ENCODE measurements around the gene TRPM5. TPM values are rescaled to one million over a fixed set of nuclear protein-coding genes. Genes with fewer than 3 reads are reported as not detected.

The TRPM5 gene
- total RNA-seq, 3 donors from 2014 or later, result 2.2 to 3.7 (median 2.5) TPM

DNA sequence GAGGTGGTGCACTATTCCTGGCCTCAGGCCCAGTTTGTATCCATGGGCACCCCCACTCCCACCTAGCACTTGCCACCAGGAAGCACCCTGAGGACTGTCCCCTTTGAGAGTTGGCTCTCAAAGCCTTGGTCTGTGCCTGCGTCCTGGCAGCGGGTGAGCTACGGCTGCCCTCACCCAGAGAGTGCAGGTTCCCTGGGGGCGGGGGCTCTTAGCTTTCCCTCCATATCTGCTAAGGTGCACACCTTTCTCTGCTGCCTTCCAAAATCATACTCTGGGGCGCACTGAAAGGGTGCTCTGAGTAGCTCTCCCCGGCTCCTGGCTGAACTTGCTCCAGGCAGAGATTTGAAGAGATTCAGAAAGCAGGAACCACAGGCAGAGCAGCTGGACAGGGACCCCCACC, 7.6 kb upstream of the TRPM5 start:
- Histone ChIP-seq H3K36me3 (ENCODE audit: low read depth) (no peaks in the 10 kb centered on the region), H3K9me3 (no peaks in the 10 kb centered on the region), H3K4me1 (ENCODE audit: low read depth) (peaks cover 3% of the 10 kb centered on the region), H3K4me3 (no peak overlapping the region)
- DNase-seq (peak in 1 of 3 donors; percentile 14), ATAC-seq (no peak)
- intact Hi-C loops (cut with DNase I, micrococcal nuclease), result no loop called here
- no peak for TF ChIP-seq CTCF (IDR thresholded peaks at IDR 0.05)

- H3K4me1 ChIP-seq (ENCODE audit: low read depth), result peaks cover 8% of the 10 kb centered on the region
- intact Hi-C loops (cut with DNase I, micrococcal nuclease), result no loop called here
- TF ChIP-seq CTCF (IDR thresholded peaks at IDR 0.05), result no peak
- DNase-seq (peak in 1 of 3 donors; percentile 23), ATAC-seq (no peak)
- no peaks in the 10 kb centered on the region for H3K36me3 ChIP-seq (ENCODE audit: low read depth)
- H3K9me3 ChIP-seq, result no peaks in the 10 kb centered on the region
- no peak overlapping the region for H3K4me3 ChIP-seq
Measured at GRCh38 chr11:2451336-2451735, 7.0 kb upstream of the TRPM5 start.

GRCh38 chr11:2450321-2451041, 6.2 kb upstream of the TRPM5 start:
- Histone ChIP-seq H3K4me1 (ENCODE audit: low read depth) (peaks cover 14% of the 10 kb centered on the region), H3K36me3 (ENCODE audit: low read depth) (no peaks in the 10 kb centered on the region), H3K9me3 (no peaks in the 10 kb centered on the region), H3K4me3 (no peak overlapping the region)
- TF ChIP-seq CTCF (IDR thresholded peaks at IDR 0.05), result no peak
- peak in 1 of 3 donors; percentile 20 for DNase-seq
- intact Hi-C loops (cut with DNase I, micrococcal nuclease), result no loop called here
- ATAC-seq, result no peak

- DNase-seq (peak in 1 of 3 donors; percentile 24), ATAC-seq (no peak)
- no peak for TF ChIP-seq CTCF (IDR thresholded peaks at IDR 0.05)
- H3K4me1 ChIP-seq (ENCODE audit: low read depth), result peaks cover 14% of the 10 kb centered on the region
- H3K9me3 ChIP-seq, result no peaks in the 10 kb centered on the region
- H3K4me3 ChIP-seq, result no peak overlapping the region
- intact Hi-C loops (cut with DNase I, micrococcal nuclease), result no loop called here
- H3K36me3 ChIP-seq (ENCODE audit: low read depth), result no peaks in the 10 kb centered on the region
Measured at GRCh38 chr11:2449548-2450320, 5.4 kb upstream of the TRPM5 start.

DNA sequence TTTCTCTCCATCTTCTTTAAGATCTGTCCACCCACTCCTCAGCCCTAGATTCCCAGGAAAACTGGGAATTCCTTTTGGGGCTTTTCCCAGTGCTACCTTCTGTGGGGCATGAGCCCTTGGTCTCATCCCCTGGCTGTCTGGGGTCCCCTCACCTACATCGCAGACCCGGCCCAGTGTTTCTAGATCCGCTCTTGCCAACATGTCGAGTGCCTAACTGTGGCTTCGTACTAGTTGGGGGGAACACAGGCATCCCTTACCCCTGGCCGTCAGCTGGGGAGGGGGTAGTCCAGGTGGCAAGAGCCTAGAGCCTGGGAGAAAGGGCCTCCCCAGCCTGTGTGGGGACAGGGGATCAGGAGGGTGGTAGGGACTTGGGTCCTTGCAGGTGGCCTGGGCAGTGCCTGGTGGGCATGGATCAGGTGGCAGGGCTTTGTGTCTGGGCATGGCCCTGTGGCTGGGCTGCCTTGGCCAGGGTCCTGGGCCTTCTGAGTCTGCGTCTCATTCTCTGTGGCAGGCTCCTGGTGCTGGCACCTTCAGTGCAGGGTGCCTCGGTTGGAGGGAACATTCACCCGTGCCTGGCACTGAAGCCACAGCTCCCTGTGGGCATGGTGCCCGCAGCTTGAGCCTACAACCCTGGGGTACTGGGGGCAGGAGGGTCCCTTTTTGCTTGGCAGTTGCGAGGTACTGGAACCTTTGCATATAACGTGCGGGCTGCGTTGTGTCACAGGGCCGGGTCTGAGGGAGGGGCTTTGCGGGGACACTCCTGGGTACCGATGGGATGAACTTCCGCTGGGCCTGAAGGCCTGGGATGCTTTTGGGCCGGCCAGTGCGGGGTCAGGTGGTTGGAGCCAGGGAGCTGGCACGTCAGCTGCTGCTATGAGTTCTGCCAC, 4.6 kb upstream of the TRPM5 start:
- DNase-seq (peak in 1 of 3 donors; percentile 20), ATAC-seq (no peak)
- intact Hi-C loops (cut with DNase I, micrococcal nuclease), result no loop called here
- Histone ChIP-seq H3K9me3 (no peaks in the 10 kb centered on the region), H3K36me3 (ENCODE audit: low read depth) (no peaks in the 10 kb centered on the region), H3K4me3 (no peak overlapping the region), H3K4me1 (ENCODE audit: low read depth) (peaks cover 14% of the 10 kb centered on the region)
- no peak for TF ChIP-seq CTCF (IDR thresholded peaks at IDR 0.05)
